Heart left ventricle (tissue), 13 donors: ENCODE results near the gene BPTF.

Experiments
- CTCF ChIP-seq, 12 donors: fragments of 200-600 bp; sonication (generic) in 4 of 12; IDR thresholded peaks; one replicate each; pipeline versions ENCODE4 v1.5.0 to v1.8.0; 2018 to 2022; ENCODE audit warnings: antibody characterized with exemption in 12 of 12, mild to moderate bottlenecking in 5 of 12
- POLR2A ChIP-seq, 2 donors: fragments of 450-650 bp; IDR thresholded peaks; one replicate each; pipeline ENCODE4 v1.6.1; 2017; ENCODE audit warnings: antibody characterized with exemption in 2 of 2, mild to moderate bottlenecking in 2 of 2, moderate library complexity in 2 of 2
- donor health status: ischemic (EF 13 %, LVEDD 7.1; RV severe dilation, severe dysfunction).
- donor health status: DM: no; HTN: yes; CAD: no.
- donor health status: DM: no; HTN: no; CAD: no.
- donor health status: ischemic (EF 25% LVEDD 6.9; RV normal size, moderate dysfunction).
- donor health status: ischemic (EF 25% LVEDD 5.7; RV mildly dilated, moderate dysfunction).
- donor health status: ischemic (EF 35%, LVEDD 5.7; RV mildly dilated, moderate dysfunction).
- donor health status: nonischemic (EF 11% LVEDD 7.7; RV severe dilation, severe dysfunction).
- donor health status: DM: yes; HTN: yes; CAD: no.
- donor health status: PGD.
- donor health status: ischemic (EF 29% LVEDD 5.4; RV normal size, mild dysfunction).
- donor health status: nonischemic (EF 23%, LVEDD 6.1; RV moderate dilation, normal function).

DNA sequence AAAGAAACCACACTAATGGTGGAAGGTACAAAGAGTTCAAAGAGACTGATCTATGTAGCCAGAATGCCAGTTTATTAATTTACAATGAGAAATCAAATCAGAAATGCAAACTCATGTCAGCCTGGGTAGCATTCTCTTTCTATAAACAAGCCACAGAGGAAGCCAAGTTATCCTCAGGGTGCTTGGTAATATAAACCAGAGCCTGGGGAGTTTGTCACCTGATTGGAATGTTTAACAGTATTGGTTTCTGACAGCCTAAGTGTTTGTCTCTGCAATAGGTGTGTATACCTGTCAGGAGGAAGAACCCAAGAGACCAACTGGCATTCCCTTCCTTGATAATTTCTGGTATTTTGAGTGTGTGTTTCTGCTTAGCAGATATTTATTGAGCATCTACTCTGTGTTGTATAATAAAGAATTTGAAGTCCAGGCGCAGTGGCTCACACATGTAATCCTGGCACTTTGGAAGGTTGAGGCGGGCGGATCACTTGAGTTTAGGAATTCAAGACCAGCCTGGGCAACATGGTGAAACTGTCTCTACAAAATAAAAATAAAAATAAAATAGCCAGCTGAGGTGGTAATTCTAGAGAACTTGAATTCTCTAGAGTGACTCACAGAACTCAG, 174.1 kb downstream of the BPTF start:
- no peak for TF ChIP-seq CTCF (IDR thresholded peaks at IDR 0.05)
- TF ChIP-seq POLR2A (IDR thresholded peaks at IDR 0.05): no peak
